GM21737 (cell line): ENCODE data around the gene PLLP.

ENCODE experiments used
- ATAC-seq: cut with Tn5 transposase; IDR thresholded peaks from one replicate; pipeline ENCODE4 v1.9.1; 2021; ENCODE audit warnings: mild to moderate bottlenecking, moderate library complexity; ENCODE audit not compliant: unreplicated experiment

The PLLP gene

GRCh38 chr16:57303021-57303909, 18.8 kb upstream of the PLLP start:
- no peak for ATAC-seq

- no peak for ATAC-seq
Observed at GRCh38 chr16:57301126-57301817, 16.8 kb upstream of the PLLP start.

- peak; percentile 82 for ATAC-seq
Observed at GRCh38 chr16:57300387-57301125, 16.1 kb upstream of the PLLP start.

GRCh38 chr16:57299719-57300386, 15.4 kb upstream of the PLLP start:
- ATAC-seq, result peak; percentile 55

GRCh38 chr16:57299009-57299718, 14.7 kb upstream of the PLLP start:
- ATAC-seq, result peak; percentile 21

GRCh38 chr16:57297856-57298255, 13.4 kb upstream of the PLLP start:
- ATAC-seq, result no peak

GRCh38 chr16:57289391-57290257, 5.2 kb upstream of the PLLP start:
- ATAC-seq, result no peak

- no peak for ATAC-seq
Observed at GRCh38 chr16:57285379-57285778, 907 bp upstream of the PLLP start.

GRCh38 chr16:57284952-57285363, 486 bp upstream of the PLLP start:
- ATAC-seq, result no peak

- no peak for ATAC-seq
Observed at GRCh38 chr16:57283959-57284208, 588 bp downstream of the PLLP start.

GRCh38 chr16:57283214-57283958, 1.1 kb downstream of the PLLP start:
- ATAC-seq, result no peak

- ATAC-seq, result no peak
Observed at GRCh38 chr16:57282510-57283213, 1.8 kb downstream of the PLLP start.

GRCh38 chr16:57281791-57282190, 2.7 kb downstream of the PLLP start:
- no peak for ATAC-seq

- ATAC-seq, result no peak
Observed at GRCh38 chr16:57279780-57280638, 4.5 kb downstream of the PLLP start.

- no peak for ATAC-seq
Observed at GRCh38 chr16:57278494-57278893, 6.0 kb downstream of the PLLP start.

GRCh38 chr16:57277586-57277985, 6.9 kb downstream of the PLLP start:
- ATAC-seq, result no peak

- no peak for ATAC-seq
Observed at GRCh38 chr16:57276596-57276995, 7.9 kb downstream of the PLLP start.
